Right lung (tissue), 5 donors: ENCODE results near the gene DUSP15. TPM values are rescaled to one million over a fixed set of nuclear protein-coding genes. Genes with fewer than 3 reads are reported as not detected.

Experiments
- DNase-seq, 2 donors: peaks; one replicate each; pipeline ENCODE4 v3.0.0-alpha.2; 2013
- polyA plus RNA-seq, 5 donors: library from polyadenylated mRNA; unstranded; fragments of 120-200 nt; gene quantifications; one replicate each; pipeline versions ENCODE4 v1.2.1 to v1.2.3, GENCODE V29; 2013; ENCODE audit warnings: inconsistent platforms in 1 of 5, low replicate concordance in 1 of 5; ENCODE audit not compliant: insufficient read length in 5 of 5, insufficient read depth in 1 of 5

DUSP15 gene
- polyA plus RNA-seq, 5 donors, result 8.0 to 13.9 (median 11.2) TPM

DNA sequence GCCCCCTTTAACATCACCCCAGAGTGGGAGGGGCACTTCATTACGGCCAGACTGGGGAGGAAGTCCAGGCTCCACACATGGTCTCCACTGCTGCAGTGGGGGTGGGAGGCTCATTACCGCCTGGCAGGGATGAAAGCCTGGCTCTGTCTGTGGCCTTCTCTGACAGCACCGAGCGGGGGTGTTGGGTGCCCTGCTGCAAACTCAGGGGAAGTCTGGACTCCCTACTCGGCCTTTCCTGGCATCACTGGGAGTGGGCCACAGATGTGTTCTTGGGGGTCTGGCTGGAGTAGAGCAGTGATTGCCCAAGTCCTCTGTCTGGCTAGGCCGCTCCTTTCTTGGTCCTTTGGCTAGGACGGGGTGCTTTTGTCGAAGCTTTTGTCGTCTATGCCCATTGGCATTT is 27.2 kb upstream of the DUSP15 start:
- no peak for DNase-seq

DNA sequence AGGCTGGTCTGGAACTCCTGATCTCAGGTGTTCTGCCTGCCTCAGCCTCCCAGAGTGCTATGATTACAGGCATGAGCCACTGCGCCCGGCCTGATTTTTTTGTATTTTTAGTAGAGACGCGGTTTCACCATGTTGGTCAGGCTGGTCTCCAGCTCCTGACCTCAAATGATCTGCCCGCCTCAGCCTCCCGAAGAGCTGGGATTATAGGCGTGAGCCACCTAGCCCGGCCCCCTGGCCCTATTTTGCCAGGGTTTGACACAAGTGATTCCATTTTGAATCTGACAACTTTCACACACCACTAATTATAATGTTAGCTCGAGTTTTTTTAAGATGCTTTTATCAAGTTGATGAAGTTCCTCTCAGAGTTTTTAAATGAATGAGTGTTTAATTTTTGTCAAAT is 25.7 kb upstream of the DUSP15 start:
- DNase-seq, result no peak

DNA sequence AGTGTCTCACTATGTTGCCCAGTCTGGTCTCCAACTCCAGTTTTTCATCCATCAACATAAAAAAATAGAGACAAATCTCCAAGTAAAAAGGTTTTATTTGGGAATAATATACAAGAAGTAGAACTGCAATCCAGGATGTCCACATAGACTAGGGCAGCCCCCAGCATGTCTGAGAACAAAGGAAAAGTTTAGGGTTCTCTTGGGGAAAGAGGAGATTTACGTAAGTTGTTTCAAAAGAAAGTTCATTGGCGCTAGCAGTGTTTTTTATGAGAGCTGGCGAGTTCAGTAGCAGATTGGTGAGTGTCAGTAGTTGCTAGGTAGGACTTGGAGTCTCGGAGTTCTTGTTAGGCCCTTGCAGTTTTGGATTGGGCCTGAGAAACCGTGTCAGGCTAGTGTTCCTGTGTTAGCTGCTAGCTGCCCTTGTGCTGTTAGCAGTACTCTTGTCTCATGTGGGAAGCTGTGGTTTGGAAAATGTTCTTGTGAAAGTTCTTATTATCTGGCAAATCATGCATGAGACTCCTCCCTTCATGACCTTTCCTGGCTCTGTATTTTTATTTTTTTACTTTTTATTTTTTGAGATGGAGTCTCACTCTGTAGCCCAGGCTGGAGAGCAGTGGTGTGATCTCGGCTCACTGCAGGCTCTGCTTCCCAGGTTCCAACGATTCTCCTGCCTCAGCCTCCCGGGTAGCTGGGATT is 24.8 kb upstream of the DUSP15 start:
- DNase-seq, result no peak

DNA sequence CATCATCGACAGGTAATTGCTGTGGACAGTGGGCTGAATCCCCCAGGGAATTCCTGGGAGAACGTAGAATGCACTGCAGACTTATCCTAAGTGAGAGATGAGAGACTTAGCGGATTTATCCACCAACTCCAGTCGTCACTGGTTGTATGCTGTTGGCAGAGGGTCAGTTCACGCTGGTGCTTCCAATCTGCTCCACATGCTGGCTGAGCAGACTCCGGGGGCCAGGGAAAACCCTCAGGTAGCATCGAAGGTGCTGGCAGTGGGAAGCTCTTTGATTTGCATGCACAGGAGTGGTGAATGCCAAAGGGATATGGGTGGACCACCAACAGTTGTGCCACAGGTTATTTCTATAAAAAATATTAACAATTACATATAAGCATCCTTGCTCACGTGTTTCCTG is 20.3 kb upstream of the DUSP15 start:
- no peak for DNase-seq

DNA sequence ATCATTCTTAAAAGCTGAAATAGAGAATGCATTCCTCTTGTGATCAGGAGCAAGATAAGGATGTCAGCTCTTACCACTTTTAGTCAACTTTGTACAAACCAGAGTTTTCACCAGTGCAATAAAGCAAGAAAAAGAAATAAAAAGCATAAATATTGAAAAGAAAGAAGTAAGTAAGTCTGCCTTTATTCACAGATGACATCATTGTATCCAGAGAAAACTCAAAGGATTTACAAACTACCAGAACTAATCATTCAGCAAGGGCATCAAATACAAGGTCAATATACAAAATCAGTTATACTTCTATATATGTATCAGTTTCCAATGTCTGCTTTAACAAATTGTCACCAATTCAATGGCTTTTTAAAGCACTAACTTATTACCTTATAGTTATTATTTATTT is 13.5 kb upstream of the DUSP15 start:
- no peak for DNase-seq

DNA sequence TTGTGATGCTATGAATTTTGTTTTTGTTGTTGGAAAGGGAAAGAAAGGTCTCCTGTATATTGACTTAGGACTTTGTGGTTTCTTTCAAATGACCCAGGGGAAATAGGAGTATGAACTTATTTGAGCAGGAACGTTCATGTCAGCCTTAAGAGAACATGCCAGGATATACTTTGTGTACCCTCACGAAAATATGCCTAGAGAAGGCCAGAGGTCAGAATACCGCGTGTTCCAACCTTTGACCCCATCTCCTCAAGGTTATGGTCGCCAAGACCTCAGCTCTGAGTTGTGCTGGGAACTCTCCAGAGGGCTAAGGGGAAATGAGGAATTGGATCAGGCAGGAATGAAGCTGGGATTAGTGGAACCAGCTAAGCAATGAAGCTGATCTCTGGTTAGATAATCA is 11.6 kb upstream of the DUSP15 start:
- no peak for DNase-seq

DNA sequence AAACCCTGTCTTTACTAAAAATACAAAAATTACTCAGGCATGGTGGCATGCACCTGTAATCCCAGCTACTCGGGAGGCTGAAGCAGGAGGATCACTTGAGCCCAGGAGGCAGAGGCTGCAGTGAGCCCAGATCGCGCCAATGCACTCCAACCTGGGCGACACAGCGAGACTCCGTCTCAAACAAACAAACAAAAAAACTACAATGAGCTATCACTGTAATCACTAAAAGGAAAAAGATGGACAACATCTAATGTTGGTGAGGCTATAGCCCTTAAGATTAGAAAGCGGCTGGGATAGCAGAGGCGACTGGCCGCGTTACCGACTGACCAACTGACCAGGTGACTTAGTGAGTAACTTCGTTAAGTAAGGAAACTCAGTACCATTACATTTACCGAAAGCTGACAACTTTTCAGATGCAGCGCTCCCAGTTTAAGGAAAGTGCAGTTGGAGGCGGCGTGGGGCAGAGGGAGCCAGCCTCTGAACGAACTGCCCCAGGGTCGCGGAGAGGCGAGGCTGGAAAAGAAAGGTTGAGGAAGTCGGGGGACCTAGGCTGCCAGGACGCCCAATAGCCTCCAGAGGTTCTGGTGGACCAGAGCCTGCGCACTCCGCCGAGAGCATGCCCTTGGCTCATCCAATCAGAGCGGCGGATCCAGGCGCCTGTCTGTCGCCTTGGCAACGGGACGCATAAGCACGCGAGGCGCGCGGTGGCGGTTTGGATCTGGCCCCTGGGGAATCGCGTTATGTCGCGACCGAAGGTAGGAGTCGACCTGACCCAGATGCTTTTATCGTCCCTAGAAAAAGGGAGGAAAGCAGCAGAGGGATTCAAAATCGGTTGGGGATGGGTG is 9.0 kb upstream of the DUSP15 start:
- peak; percentile 95 to 96 for DNase-seq

DNA sequence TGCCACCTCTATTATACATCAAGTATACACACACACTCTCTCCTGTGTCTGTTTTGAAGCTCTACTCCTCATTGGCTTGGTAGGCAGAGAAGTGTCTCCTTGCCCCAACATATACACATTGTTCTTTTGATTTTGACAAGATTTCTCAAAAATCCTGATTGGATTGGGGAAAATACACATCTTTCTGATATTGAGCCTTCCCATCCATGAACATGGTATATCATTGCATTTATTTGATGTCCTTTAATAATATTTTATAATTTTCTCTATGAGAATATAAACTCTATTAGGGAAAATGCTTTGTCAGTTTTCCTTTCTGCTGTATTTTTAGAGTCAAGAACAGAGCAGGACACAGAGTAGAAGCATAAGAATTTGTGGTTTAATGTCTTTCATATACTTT is 7.4 kb upstream of the DUSP15 start:
- no peak for DNase-seq

DNA sequence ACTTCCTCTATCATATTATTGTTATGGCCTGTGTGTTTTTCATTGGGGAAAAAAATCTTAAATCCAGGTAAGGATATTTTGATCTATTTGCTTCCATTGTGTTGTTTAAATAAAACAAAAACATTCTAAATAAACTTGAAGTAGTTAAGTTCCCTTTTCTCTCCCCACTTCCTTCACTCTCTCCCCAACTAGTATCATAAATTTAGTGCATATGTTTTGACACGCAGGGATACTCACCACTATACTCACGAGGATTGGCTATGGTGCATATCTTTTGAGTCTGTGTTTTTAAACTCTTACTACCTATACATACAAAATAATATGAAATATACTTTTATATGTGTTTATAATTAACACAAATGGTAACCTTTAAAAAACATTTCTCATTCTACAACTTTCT is 5.3 kb upstream of the DUSP15 start:
- no peak for DNase-seq

DNA sequence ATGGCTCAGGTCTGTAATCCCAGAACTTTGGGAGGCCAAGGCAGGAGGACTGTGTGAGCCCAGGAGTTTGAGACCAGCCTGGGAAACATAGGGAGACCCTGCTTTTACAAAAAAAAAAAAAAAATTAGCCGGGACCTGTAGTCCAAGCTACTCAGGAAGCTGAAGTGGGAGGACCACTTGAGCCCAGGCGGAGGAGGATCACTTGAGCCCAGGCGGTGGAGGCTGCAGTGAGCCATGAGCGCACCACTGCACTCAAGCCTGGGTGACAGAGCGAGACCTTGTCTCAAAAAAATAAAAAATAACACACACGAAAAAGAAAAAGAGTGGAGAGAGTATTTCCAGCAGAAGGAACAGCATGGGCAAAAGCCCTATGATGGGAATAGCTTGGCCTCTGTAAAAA is 2.1 kb upstream of the DUSP15 start:
- DNase-seq, result no peak

DNA sequence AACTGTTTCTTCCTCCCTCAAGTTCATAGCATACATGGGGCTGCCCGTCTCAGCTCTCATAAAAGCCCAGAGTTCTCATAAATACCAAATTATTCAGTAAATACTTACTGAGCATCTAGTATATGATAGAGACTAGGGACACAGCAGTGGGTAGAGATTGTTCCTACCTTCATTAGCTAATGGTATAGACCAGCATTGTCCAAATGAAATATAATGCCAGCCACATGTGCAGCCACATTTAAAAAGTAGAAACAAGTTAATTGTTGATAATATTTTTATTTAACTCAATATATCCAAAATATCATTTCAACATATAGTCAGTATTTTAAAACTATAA is 1.3 kb upstream of the DUSP15 start:
- no peak for DNase-seq

DNA sequence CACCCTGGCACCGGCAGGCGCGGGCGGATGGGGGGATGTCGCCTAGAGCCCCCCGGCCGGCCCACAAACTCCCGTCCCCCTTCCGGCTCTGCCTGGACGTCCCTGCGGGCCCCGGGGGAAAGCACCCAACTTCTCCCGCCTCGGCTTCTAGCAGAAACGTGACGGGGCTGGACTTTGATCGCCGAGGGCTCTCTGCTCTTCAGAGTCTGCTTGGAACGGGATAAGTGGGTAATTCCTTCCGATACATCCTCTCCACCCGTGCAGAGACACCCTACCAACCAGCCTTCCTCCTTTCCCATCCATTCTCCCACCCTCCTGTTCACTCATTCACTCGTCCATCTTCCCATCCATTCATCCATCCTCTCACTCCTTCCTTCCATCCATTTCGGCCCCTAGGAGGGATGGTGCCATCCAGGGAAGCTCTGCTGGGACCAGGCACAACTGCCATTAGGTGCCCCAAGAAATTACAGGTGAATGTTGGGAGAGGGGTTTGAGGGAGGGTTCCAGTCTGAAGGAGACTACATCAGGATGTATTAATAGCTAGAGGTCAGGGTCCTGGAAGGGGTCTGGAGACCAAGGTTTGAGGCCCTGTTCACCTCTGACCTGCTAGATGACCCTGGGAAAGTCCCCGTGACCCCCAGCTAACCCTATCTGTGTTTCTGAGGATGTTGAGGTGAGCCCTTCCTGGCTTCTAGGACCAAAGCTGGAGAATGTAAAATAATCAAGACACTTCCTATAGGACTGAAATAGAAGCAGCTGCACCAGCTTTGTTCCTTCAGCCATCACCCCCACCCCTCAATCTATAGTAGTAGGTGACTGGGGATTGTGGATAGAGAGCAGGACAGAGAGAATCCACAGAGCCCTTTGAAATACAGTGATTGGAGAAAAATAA is 645 bp upstream of the DUSP15 start:
- no peak for DNase-seq

DNA sequence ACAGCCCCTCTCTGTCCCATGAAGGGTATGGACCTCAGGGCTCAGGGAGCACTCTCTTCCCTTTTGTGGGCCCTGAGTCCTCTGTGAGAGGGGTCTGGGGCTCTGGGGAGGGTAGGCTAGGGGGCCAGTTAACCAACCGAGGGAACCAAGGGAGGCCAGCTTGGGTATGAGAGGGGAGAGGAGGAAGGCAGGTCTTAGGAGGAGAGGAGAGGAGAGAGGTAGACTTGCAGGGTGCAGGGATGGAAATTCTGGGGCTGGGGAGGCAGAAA is 720 bp downstream of the DUSP15 start:
- no peak for DNase-seq

DNA sequence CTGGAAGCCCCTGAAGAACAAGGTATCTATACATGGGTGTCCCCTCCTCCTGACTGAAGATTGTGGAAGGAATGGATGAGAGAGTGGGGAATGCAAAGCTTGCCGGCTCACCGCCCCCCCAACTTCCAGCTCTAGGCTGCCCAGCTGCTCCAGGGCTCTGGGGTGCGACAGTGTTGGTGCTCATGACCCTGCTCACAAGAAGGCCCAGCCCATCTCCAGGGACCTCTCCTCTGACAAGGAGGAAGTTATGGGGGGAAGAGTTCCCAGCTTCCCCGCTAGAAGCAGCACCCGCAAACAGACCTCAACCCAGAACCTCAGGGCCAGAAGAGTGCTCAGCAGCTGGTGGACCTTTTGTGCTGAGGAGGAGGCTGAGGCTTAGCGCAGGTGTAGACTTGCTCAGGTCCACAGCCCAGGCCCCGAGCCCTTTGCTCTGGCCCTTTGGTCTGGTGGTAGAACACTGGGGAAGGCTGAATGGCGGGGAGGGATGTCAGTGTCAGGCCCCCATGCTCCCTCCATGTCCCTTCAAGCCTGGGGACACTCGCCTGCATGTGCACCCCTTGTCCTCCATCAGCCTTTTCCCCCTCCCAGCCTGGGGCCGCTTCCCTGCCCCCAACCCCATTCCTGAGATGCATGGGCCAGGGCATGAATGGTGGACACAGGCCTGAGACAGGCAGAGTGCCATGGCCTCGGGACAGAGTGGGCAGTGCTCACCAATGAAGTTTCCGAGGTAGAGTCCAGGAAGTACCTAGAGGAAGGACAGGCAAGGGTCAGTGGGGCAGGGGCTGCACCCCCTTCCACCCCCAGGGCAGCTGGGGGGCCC is 1.3 kb downstream of the DUSP15 start:
- no peak for DNase-seq

DNA sequence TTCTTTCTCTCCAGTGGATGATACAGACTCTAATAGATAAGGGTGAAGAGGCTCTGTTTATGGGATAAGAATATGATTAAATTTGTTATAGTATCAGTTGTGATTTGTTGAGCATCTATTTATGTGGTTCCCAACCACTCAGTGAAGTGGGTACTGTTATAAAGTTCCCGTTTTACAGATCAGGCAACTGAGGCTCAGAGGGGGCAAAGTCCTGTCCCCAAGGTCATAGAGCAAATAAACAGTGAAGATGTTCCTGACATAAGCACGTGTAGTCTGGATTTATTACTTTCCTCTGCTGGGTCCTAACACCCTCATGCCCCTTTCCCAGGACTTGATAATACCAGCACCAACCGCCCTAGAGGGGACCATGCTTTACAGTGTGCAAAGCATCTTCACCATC is 4.1 kb downstream of the DUSP15 start:
- DNase-seq, result no peak

DNA sequence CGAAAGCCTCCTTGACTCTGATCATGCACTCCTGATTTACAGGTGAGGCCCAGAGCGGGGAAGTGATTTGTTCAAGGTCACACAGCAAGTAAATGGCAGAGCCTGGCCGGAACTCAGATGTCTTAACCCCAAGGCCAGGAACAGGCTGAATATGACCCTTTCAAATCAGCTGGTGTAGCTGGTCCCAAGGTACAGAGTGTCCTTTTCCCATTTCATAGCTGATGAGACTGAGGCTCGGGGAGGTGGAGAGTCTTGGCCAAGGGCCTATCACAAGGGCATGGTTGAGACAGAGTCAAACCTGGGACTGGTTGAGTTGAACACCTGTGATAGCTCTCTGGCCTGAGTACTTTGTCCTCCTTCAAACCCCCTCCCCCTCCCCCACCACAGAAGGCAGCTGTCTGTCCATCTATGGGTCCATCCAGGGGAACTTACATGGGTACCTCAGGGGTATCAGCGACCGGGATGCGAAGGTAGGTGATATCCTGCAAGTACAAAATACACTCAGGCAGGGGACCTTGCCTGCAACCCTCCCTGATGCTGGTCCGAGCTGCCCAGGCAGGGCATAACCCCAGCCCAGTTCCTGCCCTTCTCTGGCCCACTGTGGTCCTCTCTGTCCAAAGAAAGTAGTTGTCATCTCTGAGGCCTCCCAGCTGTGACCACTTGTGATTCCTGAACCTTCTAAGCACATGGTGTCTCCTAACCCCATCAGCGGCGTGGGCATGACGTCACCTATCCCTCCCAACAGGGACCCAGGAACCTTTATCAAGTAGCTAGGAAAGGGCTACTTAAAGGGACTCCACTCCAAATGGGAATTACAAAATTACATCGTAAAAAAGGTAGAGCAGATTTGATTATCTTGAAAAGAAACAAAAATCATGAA is 5.6 kb downstream of the DUSP15 start:
- no peak for DNase-seq

DNA sequence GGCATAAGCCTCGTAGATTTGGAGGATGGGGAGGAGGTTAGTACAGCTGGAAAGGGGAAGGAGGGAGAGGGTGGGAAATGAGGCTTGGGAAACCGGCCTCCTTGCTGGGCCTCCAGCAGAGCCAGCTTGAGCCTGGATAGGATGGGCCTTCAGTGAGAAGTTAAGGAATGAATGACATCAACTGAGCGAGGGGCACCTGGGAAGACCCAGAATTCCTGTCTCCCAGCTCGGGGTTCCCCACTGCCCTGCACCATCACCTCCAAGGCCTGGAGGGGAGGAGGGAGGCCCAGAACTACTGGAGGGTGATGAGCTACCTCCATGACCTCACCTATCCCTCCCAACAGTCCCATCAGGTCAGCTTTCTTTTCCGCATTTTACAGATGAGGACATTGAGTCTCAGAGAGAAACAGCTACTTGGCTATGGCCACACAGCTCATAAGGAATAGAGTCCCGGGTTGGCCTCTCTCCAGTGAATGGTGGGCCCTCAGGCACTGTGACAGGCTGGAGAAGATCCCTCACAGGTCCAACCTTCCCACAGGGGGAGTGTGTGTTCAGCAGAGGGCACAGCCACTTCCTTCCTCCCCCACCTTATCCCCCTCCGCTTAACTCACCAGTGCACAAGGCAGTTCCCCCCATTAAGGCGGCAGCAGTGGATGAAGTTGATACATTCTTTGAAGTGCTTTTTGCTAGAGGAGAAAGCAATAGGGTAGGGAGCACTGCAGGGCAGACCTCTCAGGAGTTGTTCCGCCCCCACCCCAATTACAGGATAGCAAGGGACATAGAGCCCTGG is 6.8 kb downstream of the DUSP15 start:
- DNase-seq, result no peak

DNA sequence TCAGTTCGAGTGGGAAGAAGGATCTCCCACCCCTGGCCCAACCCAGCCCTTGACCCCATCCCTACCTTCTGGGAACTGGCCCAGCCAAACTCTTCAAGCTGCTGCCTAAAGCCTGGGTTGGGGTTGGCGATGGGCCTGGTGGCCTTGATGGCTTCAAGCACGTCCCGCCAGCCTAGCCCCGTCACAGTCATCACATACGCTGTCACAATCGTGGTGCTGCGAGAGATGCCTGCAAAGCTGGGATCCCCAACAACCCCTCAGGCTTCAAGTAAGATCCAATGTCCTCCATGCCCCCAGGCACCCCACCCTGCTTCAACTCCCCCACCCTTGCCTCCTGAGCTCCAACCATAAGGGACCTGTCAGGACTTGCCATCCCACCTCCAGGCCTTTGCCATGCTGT is 7.8 kb downstream of the DUSP15 start:
- no peak for DNase-seq

DNA sequence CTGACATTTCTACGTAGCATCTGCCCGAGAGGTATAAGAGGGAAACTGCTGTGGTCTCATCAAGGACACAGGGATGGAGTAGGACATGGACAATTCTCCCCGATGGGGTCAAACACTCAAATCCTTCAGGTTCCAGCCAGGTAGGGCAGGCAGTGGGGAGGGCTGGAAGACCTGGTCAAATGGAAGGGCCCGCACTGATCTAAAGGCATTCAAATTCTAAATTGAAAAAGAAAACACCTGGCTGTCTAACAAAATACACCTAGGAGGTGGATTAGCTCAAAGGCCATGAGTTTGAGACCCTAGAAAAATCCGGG is 8.2 kb downstream of the DUSP15 start:
- DNase-seq, result no peak
